GM19397 (cell line): ENCODE results near the gene PRKCQ.

ENCODE experiments used
- ATAC-seq: cut with Tn5 transposase; IDR thresholded peaks from one replicate; pipeline ENCODE4 v1.9.1; 2021; ENCODE audit warnings: mild to moderate bottlenecking, moderate library complexity; ENCODE audit not compliant: unreplicated experiment

The PRKCQ gene

DNA sequence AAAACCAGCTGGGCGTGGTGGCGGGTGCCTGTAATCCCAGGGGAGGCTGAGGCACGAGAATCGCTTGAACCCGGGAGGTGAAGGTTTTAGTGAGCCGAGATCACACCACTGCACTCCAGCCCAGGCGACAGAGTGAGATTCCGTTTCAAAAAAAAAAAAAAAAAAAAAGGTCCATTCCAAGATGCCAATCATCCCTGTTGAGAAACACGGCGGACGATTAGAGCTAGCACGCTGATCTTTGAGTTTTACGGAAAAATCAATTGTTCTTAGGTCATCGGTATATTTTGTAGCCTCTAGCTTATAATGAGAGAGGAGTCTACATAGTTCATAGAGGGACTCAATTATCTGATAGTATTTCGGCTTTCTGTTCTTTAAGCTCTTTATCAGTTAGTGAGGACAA is 169.2 kb downstream of the PRKCQ start:
- ATAC-seq, result no peak

DNA sequence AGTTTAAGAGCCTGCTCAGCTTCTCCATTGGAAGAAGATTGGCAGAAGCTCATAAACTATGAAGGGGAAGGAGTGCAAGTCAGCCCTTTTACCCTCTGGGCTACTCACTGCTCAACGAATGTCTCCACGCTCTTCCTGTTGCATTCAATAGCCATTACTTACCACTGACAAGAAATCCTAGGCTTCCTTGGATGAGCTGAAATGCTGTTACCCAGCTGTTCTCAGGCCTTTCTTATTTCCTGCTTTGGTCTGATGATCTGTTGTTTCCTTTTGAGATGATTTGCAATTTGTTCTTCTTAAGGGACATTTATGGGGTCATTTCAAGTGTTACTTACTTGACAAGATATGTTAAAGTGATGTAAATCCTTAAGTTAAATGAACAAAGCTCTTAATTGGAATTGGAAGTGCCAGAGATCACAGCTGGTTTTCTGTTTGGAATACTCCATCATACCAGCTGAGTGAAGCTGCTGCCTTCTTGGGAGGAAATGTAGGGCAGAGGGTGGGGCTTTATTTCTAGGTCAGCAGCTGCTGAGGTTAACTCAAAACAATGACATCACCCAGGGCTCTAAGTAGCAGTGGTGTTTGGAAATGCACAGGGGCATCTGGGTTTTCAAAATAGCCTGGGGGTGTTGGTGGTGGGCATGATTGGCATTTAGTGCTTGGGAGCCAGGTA is 170.0 kb downstream of the PRKCQ start:
- no peak for ATAC-seq

DNA sequence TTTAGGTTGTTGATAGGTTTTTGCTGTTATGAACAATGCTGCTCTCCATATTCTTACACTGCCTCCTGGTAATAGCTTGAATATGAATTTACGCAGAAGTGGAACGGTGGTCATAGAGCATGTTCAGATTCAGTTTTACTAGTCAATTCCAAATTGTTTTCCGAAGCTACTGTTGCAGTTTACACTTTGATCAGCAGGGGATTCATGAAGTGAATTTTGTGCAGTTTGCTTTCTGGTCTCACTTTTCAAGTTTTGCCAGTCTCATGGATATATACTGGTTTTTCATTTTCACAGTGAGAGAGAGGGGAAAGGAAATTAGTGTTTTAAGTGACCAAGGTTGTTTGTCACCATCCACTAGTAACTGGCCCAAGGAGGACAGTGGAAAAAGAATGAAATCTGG is 171.3 kb downstream of the PRKCQ start:
- ATAC-seq, result no peak

DNA sequence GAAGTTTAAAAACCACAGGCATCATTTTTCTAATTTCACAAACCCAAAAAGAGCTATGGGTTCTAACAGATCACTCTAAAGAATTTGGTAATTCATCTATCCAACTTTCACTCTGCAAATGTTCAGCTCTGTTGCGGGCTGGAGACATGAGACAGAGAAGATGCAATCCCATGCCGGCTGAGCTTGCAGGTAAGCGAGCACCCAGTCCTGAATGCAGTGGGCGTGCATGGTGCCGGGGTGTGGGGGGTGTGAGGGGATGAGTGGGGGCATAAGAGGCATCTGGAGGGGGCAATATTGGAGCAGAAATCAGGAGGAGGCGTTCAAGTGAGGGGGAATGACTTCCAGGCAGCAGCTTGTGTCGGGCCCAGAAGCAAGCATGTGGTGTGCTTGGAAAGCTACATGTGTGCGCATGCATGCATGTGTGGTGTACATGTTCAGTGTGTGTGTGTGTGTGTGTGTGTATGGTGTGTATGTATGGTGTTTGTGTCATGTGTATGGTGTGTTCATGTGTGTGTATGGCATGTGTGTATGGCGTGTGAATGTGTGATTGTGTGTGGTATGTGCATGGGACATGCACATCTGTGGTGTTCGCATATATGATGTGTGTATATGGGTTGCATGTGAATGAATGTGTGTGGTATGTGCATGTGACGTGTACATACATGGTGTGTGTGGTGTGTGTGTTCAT is 172.9 kb downstream of the PRKCQ start:
- no peak for ATAC-seq

DNA sequence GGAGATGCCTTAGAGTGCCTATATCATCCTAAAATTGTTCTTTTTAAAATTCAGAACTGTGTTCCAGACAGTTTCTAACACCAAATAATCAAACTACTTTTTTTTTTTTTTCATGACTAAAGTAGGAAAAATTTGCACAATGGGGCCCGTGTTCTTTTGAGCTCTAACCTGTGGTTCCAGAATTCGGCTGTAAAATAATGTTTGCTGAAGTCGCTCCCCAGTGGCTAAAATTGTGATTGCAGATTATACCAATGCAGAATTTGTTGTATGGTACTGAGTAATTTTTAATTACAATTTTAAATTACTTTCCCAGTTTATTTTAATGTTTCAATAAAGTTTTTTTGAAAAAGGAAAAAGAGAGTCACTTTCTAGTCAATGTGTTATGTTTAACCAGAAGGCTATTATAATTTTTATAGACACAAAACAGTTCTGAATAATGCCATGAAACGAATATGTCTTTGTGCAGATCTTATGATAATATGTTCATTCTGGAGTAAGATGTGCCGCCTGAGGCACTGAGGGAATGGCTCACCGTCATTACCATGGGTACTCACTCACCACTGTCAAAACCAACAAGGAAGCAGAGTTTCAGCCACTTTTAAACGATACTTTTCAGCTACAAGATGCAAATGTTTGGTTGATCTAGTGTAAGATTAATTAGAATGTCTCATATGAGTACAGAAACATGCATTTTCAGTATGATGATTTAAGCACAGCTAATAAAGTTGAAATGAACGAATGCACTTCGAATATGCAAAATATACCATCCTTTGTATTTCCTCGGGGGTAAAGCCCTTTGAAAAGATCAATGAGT is 173.6 kb downstream of the PRKCQ start:
- ATAC-seq, result no peak

DNA sequence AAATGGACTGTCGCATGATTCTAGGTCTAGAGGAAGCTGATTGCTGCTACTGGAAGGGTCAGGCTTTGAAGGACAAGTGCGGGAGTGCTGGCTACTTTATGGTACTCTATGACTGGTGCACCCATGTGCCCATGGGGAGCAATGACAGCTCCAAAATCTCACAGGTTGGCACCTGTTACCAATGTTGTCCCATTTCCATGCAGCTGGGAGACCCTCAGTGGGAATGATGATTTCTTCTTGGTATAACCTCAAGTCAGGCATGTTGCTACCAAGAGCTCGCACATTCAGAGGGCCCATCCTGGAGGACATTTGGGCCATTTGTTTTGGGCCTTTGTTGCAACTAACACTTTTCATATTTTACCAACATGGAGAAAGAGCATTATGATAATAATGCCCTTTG is 174.4 kb downstream of the PRKCQ start:
- no peak for ATAC-seq

DNA sequence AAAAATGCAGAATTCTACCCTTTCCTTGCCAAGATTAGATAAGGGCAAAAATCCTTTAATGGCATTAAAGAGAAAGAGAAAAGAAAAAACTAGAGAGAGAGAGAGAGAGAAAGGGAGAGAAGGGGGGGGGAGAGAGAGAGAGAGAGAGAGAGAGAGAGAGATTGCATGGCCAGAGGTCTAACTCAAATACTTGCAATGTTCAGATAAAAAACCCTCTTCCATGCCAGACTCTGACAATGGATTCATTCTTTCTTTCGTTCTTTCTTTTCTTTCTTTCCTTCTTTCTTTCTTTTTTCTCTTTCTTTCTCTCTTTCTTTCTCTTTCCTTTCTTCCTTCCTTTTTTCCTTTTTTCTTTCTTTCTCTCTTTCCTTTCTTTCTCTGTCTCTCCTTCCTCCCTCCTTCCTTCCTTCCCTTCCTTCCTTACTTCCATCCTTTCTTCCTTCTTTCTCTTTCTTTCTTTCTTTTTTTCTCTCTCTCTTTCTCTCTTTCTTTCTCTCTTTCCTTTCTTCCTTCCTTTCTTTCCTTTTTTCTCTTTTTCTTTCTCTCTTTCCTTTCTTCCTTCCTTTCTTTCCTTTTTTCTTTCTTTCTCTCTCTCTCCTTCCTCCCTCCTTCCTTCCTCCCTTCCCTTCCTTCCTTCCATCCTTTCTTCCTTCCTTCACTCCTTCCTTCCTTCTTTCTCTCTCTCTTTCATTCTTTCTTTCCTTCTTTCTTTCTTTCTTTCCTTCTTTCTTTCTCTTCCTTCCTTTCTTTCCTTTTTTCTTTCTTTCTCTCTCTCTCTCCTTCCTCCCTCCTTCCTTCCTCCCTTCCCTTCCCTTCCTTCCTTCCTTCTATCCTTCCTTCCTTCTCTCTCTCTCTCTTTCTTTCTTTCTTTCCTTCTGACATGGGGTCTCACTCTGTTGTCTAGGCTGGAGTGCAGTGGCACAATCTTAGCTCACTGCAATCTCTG is 175.7 kb downstream of the PRKCQ start:
- ATAC-seq, result no peak

DNA sequence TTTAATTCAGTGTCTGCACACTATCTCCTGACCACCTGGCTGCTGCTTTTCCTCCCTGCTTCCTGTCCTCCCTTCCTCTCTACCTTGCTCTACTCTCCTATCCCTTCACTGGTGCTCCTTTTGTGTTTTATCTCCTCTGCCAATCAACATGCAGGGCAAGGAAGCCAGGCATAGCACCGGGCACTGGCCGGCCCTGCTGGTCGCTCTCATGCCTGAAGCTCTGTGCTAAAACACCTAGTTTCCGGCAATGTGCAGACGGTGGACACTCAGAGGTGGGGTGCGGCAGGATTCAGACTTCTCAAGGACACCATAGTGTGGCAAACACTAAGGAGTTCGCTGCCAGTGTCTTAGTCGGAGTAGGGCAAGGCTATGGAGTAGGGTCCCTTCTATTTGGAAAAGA is 177.1 kb downstream of the PRKCQ start:
- ATAC-seq, result no peak

DNA sequence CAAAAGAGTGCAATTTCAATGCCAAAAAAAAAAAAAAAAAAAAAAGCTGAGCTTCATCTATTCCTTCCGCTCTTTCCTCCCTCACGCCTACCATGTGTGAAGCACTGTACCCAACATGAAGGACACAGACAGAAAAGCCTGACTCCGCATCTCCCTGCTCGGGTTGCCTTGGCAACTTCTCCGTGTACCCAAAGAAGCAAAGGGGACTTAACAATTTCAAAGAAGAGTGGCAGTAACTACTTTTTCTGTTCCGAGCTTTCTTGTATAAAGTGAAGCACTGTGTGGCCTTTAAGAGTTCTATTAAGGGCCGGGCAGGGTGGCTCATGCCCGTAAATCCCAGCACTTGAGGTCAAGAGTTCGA is 177.7 kb downstream of the PRKCQ start:
- no peak for ATAC-seq

DNA sequence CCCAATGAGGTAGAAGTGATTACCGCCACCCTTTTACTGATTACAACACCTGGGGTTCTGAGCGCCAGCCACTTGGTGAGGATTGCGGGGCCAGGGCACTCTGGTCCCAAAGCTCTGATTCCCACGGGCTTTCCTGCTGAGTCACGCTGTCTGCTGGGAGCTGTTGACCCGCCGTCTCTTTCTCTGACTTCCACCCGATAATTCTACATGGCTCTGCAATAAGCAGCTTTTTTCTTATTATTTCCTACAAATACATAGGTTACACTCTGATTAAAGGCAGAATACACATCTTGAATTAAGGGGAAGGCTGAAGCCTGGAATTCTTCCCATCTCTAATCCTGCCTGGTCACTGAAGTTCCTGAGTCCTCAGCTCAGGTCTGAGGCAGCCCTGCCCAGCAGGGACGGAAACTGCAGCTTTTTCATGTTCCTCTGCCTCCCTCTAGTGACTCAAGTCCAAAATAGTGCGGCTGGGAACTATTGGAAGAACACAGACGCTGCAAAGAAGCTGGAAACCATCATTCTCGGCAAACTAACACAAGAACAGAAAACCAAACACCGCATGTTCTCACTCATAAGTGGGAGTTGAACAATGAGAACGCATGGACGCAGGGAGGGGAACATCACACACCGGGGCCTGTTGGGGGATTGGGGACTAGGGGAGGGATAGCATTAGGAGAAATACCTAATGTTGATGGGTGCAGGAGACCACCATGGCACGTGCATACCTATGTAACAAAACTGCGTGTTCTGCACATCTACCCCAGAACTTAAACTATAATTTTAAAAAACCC is 178.3 kb downstream of the PRKCQ start:
- ATAC-seq, result no peak

DNA sequence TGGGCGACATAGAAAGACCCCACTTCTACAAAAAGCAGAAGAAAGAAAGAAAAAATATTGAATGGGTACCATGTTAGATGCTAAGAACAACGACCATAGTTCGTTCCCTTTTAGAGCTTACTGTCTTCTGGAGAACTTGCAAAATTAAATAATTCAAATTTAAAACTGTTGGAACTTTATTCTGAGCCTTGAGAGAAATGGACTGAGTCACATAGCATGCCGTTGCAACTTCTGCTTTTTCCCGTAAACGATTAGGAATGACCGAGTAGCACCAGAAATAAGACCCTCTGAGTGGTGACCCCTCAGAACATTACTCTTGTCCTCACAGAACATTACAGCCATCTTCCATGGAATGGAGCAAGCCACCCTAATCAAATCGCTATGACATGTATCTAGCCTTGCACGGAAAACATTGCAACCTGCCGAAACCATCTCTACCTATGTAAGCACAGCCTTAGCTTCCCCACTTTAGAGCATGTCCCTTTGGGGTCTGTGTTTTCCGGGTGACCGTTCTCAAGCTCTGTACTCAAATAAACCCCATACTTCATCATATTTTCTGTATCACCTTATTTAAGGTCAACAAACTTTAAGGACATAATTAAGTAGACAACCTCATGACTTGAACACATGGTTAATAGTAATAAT is 179.1 kb downstream of the PRKCQ start:
- no peak for ATAC-seq

DNA sequence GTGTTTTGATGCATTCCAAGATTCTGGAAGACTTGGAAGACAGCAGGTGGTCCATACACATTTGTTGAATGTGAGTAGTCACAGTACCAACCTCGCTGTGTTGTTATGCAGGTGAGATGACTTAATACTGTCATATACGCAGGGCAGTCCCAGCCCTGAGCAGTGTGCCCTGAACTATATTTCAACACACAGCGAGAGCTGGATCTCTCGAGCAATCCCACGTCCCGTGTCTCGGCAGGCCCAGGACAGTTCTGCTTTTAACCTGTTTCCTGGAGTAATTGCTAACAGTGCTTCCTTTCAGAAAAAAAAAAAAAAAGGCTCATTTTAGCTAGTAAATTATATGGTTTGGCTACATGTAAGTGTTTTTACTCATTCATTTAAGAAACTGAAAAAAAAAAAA is 179.7 kb downstream of the PRKCQ start:
- ATAC-seq, result no peak

DNA sequence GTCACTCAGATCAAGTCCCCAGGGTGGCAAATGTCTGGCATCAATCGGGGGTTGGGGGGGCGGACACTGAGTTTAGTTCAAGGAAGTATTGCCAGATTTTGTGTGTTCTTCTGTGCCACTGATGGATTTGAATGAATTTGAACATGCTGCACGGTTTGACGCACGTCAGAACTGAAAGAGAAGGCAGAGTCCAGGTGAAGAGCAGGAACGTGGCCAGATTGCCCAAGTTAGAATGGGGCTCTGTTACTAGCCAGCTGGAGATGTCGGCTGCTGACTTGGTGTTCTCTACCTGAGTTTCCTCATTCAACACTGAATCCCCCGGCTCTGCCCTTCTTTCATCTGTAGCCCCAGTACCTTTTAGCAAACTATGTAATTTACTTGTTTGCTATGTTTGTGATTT is 180.2 kb downstream of the PRKCQ start:
- no peak for ATAC-seq

DNA sequence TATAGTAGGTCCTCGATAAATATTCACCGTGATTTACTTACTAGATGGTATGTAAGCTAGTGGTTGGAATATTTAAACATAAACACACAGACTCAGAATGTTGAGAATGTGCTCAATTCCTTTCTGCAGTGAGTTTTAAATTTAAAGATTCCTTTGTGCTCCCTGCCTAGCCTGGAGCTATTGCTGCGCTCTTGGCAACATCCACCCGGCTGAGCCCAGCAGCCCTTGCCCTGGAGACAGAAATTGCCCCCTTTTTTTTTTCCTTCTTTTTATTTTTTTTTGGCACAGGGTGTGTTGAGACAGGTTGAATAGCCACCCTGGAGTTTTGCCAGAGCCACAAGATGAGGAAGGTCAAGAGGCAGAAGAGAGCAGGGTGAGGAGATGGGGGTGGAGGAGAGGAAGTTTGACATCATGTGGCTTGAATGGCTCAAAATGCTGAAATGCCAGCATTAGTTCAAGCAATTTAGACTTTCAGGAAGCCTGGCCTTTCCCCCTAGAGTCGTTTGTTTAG is 180.8 kb downstream of the PRKCQ start:
- no peak for ATAC-seq

DNA sequence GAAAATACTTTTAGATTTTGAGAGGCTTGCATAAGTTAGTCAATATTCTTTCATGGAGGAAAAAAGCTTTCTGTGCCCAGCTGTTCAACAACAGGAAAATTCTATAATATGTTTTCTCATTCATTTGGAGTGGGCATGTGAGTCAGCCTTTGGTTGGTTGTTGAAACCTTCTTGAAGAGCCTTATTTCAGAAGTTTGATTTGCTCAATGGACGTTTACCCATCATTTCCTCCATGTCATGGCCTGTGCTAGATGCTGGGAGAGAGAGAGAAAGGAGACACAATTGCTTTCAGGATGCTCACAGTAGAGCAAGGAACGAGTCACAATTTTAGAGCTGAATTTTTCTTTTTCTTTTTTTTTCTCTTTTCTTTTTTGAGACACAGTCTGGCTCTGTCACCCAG is 181.7 kb downstream of the PRKCQ start:
- ATAC-seq, result no peak

DNA sequence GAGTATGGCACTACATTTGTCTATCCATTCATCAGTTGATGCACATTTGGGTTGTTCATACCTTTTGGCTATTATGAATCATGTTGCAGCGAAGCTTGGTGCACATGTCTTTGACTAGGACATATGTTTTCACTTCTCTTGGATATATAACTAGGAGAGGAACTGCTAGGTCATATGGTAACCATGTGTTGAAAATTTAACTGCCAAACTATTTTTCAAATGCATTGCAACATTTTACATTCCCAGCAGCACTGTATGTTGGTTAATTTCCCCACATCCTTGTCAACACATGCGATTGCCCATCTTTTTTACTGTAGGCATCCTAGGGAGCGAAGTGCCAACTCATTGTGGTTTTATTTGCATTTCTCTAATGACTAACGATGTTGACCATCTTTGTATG is 183.4 kb downstream of the PRKCQ start:
- no peak for ATAC-seq

DNA sequence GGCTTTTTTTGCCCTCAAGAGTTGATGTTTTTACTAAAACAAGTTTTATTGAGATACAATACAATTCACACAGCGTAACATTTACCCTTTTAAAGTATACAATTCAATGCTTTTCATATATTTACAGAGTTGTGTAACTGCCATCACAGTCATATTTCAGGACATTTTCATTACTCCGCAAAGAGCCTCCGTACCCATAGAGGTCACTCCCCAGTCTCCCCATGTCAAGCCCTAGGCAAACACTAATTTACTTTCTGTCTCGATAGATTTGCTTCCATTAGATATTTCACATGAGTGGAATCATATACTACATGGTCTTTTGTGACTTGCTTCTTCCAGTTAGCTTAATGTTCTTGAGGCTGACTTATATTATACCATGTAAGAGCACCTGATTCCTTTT is 183.8 kb downstream of the PRKCQ start:
- ATAC-seq, result no peak

DNA sequence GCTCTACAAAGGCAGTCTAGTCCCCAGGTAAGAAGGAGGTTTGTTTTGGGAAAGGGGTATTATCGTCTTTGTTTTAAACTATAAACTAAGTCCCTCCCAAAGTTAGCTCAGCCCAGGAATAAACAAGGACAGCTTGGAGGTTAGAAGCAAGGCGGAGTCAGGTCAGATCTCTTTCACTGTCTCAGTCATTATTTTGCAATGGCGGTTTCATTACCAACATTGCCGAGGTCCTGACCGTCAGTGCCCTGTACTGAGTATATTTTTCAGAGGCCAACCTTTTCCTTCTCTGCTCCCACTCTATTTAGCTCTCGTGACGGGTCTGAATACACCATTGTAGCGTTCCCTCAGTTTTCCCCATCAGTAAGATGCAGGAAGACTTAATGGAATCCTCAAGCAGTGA is 184.5 kb downstream of the PRKCQ start:
- ATAC-seq, result no peak

DNA sequence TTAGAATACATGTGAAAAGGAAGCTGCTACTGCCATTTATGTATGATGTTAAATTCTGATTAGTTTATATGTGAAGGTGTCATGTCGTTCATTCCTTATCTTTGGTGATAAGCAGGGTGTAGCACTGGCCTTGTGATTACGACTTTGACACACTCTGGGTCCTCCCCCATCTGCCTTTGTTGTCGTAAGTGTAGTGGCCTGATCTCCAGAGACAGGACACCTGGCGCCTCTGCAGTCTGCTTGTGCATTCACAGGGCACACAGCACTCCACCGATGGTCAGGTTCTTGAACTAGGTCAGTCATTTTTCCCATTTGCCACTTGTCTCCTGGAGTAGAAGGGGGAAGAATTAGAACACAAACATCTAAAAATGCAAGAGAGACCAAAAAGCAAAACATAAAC is 186.0 kb downstream of the PRKCQ start:
- ATAC-seq, result no peak

DNA sequence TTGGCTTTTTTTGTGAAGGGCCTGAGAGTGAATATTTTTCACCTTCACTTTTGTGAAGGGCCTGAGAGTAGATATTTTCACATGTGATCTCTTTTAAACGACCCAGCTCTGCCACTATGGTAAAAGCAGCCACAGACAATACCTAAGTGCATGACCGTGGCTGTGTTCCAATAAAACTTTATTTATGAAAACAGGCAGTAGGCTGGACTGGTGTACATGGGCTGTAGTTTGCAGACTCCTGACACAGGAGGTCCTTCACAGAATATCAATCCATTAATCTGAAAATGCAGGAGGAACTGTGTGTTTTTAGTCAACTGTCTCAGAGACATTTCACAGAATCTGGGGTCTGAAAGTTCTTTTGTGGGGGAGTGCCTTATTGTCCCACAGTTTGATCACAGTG is 186.9 kb downstream of the PRKCQ start:
- no peak for ATAC-seq
